ENCODE measurements around the gene SLC4A11. TPM values are rescaled to one million over a fixed set of nuclear protein-coding genes. Genes with fewer than 3 reads are reported as not detected.

Gene SLC4A11
- polyA plus RNA-seq (ENCODE audit: insufficient read length in 4 of 4): 1 to 10 TPM; 1.7 to 3.8 (median 2.4) TPM

GRCh38 chr20:3239026-3239866 lies at the start of gene SLC4A11:
Gene SLC4A11 (minus strand): TSS chr20:3239190. CDS start chr20:3239137, 53 bp downstream.
- no peak for DNase-seq (ENCODE audit: low read depth in 4 of 4, low spot score in 3 of 4)

- DNase-seq (ENCODE audit: low read depth in 4 of 4, low spot score in 3 of 4): no peak
These were observed 44.3 kb upstream of the SLC4A11 start for GRCh38 chr20:3283222-3283820.

- DNase-seq (ENCODE audit: low read depth in 4 of 4, low spot score in 3 of 4): no peak
These were observed 43.6 kb upstream of the SLC4A11 start for GRCh38 chr20:3282271-3283221.

GRCh38 chr20:3281437-3281836 lies 42.4 kb upstream of the SLC4A11 start:
- DNase-seq (ENCODE audit: low read depth in 4 of 4, low spot score in 3 of 4): no peak

GRCh38 chr20:3279761-3280160 lies 40.8 kb upstream of the SLC4A11 start:
- DNase-seq (ENCODE audit: low read depth in 4 of 4, low spot score in 3 of 4): no peak

- DNase-seq (ENCODE audit: low read depth in 4 of 4, low spot score in 3 of 4): no peak
These were observed 38.9 kb upstream of the SLC4A11 start for GRCh38 chr20:3277686-3278465.

GRCh38 chr20:3276680-3277015 lies 37.7 kb upstream of the SLC4A11 start:
- DNase-seq (ENCODE audit: low read depth in 4 of 4, low spot score in 3 of 4): no peak

- DNase-seq (ENCODE audit: low read depth in 4 of 4, low spot score in 3 of 4): no peak
These were observed 37.1 kb upstream of the SLC4A11 start for GRCh38 chr20:3275966-3276679.

GRCh38 chr20:3275064-3275935 lies 36.3 kb upstream of the SLC4A11 start:
- DNase-seq (ENCODE audit: low read depth in 4 of 4, low spot score in 3 of 4): no peak

- DNase-seq (ENCODE audit: low read depth in 4 of 4, low spot score in 3 of 4): no peak
These were observed 34.4 kb upstream of the SLC4A11 start for GRCh38 chr20:3273371-3273770.

- no peak for DNase-seq (ENCODE audit: low read depth in 4 of 4, low spot score in 3 of 4)
These were observed 31.1 kb upstream of the SLC4A11 start for GRCh38 chr20:3270051-3270450.

GRCh38 chr20:3262566-3262965 lies 23.6 kb upstream of the SLC4A11 start:
- DNase-seq (ENCODE audit: low read depth in 4 of 4, low spot score in 3 of 4): no peak

- no peak for DNase-seq (ENCODE audit: low read depth in 4 of 4, low spot score in 3 of 4)
These were observed 19.4 kb upstream of the SLC4A11 start for GRCh38 chr20:3258429-3258828.

- DNase-seq (ENCODE audit: low read depth in 4 of 4, low spot score in 3 of 4): no peak
These were observed 16.7 kb upstream of the SLC4A11 start for GRCh38 chr20:3255728-3256127.

GRCh38 chr20:3251806-3252205 lies 12.8 kb upstream of the SLC4A11 start:
- no peak for DNase-seq (ENCODE audit: low read depth in 4 of 4, low spot score in 3 of 4)

- DNase-seq (ENCODE audit: low read depth in 4 of 4, low spot score in 3 of 4): no peak
These were observed 11.1 kb upstream of the SLC4A11 start for GRCh38 chr20:3250091-3250504.

GRCh38 chr20:3248993-3249347 lies 10.0 kb upstream of the SLC4A11 start:
- no peak for DNase-seq (ENCODE audit: low read depth in 4 of 4, low spot score in 3 of 4)

- no peak for DNase-seq (ENCODE audit: low read depth in 4 of 4, low spot score in 3 of 4)
These were observed 9.4 kb upstream of the SLC4A11 start for GRCh38 chr20:3248167-3248992.

All from right renal pelvis (tissue), 4 donors.